ENCODE measurements around the gene CAPN11. TPM values are rescaled to one million over a fixed set of nuclear protein-coding genes. Genes with fewer than 3 reads are reported as not detected.
A peak's percentile ranks its signal among the peaks of the same experiment; 100 is the strongest.

The CAPN11 gene
- total RNA-seq, 1 experiment from 2014 or later, result 0.28 TPM

DNA sequence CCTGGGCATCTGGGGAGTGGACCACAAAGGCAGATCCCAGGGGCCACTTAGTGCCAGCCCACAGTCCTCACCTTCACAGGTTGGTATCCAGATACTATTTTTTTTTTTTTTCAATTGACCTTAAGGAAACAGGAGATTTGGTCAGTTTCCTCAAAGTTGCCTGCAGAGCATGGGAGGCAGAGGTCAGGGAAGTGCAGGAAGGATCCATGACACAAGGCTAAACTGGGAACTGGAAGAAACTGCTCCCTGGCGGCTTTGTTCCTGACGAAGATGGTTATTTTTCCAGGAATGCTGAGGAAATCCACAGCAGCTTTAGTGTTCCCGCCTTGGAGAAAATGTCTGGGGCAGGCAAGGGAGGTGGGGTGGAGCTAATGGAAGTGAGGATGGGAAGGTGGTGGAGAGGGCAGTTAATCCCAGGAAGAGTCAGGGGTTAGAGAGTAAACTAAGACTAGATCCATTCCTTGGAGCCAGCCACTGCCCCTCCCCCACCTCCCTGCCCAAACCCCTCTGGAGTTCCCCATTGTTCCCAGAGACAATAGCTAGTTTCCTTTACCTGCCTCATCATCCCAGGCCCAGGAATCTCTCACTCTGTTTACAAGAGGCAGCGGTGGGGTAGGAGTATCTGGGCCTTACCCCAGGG, 43.8 kb downstream of the CAPN11 start:
- Mint-ChIP-seq H3K36me3 (ENCODE audit: insufficient read depth in 1 of 3, low read depth in 3 of 3) (no peaks in the 10 kb centered on the region; a peak in 1 of 7 replicates), H3K4me3 (peak overlapping the region; percentile 43; a peak in 2 of 5 replicates), H3K27me3 (ENCODE audit: low read depth) (no peaks in the 10 kb centered on the region), H3K9me3 (no peaks in the 10 kb centered on the region), H3K4me1 (peaks cover 58 to 60% of the 10 kb centered on the region in 2 experiments), H3K27ac (peak overlapping the region; percentile 97 to 100 (median 99))
- peak overlapping the region; percentile 57 for H2AK5ac ChIP-seq (ENCODE audit: insufficient read length, low read length)
- H3K9ac ChIP-seq (ENCODE audit: extremely low read depth, insufficient read length, low read length), result no peak overlapping the region
- no peak overlapping the region for H3K56ac ChIP-seq (ENCODE audit: insufficient read length, low read depth, low read length)
- H2BK15ac ChIP-seq (ENCODE audit: low read depth, low read length), result no peak overlapping the region
- no peaks in the 10 kb centered on the region for H3K23me2 ChIP-seq (ENCODE audit: insufficient read length, low read depth, low read length, poor library complexity, severe bottlenecking)
- H3K27me3 ChIP-seq (ENCODE audit: insufficient read depth, low read length), result no peaks in the 10 kb centered on the region
- H3K4ac ChIP-seq (ENCODE audit: low read depth, low read length), result peak overlapping the region; percentile 15; the same call in 1 of the 2 replicates
- peaks cover 22% of the 10 kb centered on the region for H3K4me1 ChIP-seq (ENCODE audit: insufficient read depth, low read length)
- H3K18ac ChIP-seq (ENCODE audit: insufficient read length, low read depth, low read length), result peak overlapping the region; percentile 97
- H3T11ph ChIP-seq (ENCODE audit: low read length), result peak overlapping the region; percentile 61
- peak overlapping the region; percentile 80 for H2AFZ ChIP-seq (ENCODE audit: low read length)
- H3K79me2 ChIP-seq (ENCODE audit: insufficient read depth, low read length), result no peaks in the 10 kb centered on the region
- no peaks in the 10 kb centered on the region for H3K9me3 ChIP-seq (ENCODE audit: control insufficient read depth, low read depth, low read length)
- TF ChIP-seq, protein P1, sequence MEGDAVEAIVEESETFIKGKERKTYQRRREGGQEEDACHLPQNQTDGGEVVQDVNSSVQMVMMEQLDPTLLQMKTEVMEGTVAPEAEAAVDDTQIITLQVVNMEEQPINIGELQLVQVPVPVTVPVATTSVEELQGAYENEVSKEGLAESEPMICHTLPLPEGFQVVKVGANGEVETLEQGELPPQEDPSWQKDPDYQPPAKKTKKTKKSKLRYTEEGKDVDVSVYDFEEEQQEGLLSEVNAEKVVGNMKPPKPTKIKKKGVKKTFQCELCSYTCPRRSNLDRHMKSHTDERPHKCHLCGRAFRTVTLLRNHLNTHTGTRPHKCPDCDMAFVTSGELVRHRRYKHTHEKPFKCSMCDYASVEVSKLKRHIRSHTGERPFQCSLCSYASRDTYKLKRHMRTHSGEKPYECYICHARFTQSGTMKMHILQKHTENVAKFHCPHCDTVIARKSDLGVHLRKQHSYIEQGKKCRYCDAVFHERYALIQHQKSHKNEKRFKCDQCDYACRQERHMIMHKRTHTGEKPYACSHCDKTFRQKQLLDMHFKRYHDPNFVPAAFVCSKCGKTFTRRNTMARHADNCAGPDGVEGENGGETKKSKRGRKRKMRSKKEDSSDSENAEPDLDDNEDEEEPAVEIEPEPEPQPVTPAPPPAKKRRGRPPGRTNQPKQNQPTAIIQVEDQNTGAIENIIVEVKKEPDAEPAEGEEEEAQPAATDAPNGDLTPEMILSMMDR (conservative IDR thresholded peaks at IDR 0.05), result no peak
- peak overlapping the region; percentile 74 for H4K5ac ChIP-seq (ENCODE audit: insufficient read length, low read depth, low read length)
- peak overlapping the region; percentile 94 for H3K14ac ChIP-seq (ENCODE audit: insufficient read depth, low read length)
- peak overlapping the region; percentile 91 for H2BK12ac ChIP-seq (ENCODE audit: insufficient read length, low read depth, low read length)
- H2BK120ac ChIP-seq (ENCODE audit: low read depth, low read length, poor library complexity, severe bottlenecking), result no peak overlapping the region
- H4K20me1 ChIP-seq (ENCODE audit: control insufficient read depth, insufficient read depth, insufficient read length), result peaks cover 3% of the 10 kb centered on the region
- no CpG with 5 or more reads among the region's 4 CpGs for WGBS (ENCODE audit: extremely low coverage, insufficient read length, low lambda C conversion rate)
- peak overlapping the region; percentile 5 for H3K4me2 ChIP-seq (ENCODE audit: insufficient read depth, insufficient read length, low read length)
- peak overlapping the region; percentile 67 for H4K91ac ChIP-seq (ENCODE audit: insufficient read length, low read depth, low read length)
- peak overlapping the region; percentile 74 for H3K27ac ChIP-seq (ENCODE audit: insufficient read length, low read depth, low read length)
- no peak overlapping the region for H3K23ac ChIP-seq (ENCODE audit: insufficient read length, low read depth, low read length)
- no peak overlapping the region for H2BK20ac ChIP-seq (ENCODE audit: low read depth, low read length, poor library complexity, severe bottlenecking)
- no peaks in the 10 kb centered on the region for H3K79me1 ChIP-seq (ENCODE audit: insufficient read depth, low read depth, low read length, poor library complexity, severe bottlenecking)
- peak; percentile 85 for DNase-seq
- peak overlapping the region; percentile 30 for H4K8ac ChIP-seq (replicated peaks; ENCODE audit: insufficient read length, low read depth, low read length)
- H2BK5ac ChIP-seq (ENCODE audit: insufficient read length, low read length), result peak overlapping the region; percentile 75

Measured in H9 (cell line).